ENCODE results near the gene PAGR1. TPM values are rescaled to one million over a fixed set of nuclear protein-coding genes. Genes with fewer than 3 reads are reported as not detected.

The PAGR1 gene
- total and polyA plus RNA-seq, 2 of the 13 experiments (the other 11 are each of a cell fraction or from before 2014, with no cell fraction given): 9.8 to 66.4 TPM

DNA sequence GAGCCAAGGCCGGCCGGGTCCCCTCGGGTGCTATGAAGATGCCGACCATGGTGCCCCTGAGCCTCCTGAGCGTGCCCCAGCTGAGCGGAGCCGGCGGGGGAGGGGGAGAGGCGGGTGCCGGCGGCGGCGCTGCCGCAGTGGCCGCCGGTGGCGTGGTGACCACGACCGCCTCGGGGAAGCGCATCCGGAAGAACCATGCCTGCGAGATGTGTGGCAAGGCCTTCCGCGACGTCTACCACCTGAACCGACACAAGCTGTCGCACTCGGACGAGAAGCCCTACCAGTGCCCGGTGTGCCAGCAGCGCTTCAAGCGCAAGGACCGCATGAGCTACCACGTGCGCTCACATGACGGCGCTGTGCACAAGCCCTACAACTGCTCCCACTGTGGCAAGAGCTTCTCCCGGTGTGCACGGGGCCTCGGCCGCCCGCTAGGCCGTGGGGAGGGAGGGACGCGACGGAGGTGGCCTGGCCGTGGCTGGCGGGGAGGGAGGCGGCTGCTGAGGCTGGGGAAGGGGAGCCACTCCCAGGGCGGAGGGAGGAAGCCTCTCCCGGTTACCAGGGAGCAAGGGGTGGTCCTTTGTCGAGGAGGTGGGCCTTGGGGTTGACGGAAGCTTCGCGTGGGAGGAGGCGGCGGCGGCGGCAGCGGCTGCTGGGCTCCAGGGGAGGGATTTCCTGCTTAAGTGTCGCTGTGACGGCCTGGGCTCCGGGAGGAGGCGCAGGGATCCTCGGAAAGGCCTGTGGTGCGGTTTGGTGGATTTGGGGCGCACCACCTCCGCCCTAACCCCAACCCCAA, 8.3 kb upstream of the PAGR1 start (continued):
- TF ChIP-seq MAF1 (CRISPR knock-in tag; IDR thresholded peaks at IDR 0.05; ENCODE audit: borderline replicate concordance): peak; percentile 74
- peak; percentile 75 for TF ChIP-seq POGZ (CRISPR knock-in tag; IDR thresholded peaks at IDR 0.05)
- TF ChIP-seq, protein P1, sequence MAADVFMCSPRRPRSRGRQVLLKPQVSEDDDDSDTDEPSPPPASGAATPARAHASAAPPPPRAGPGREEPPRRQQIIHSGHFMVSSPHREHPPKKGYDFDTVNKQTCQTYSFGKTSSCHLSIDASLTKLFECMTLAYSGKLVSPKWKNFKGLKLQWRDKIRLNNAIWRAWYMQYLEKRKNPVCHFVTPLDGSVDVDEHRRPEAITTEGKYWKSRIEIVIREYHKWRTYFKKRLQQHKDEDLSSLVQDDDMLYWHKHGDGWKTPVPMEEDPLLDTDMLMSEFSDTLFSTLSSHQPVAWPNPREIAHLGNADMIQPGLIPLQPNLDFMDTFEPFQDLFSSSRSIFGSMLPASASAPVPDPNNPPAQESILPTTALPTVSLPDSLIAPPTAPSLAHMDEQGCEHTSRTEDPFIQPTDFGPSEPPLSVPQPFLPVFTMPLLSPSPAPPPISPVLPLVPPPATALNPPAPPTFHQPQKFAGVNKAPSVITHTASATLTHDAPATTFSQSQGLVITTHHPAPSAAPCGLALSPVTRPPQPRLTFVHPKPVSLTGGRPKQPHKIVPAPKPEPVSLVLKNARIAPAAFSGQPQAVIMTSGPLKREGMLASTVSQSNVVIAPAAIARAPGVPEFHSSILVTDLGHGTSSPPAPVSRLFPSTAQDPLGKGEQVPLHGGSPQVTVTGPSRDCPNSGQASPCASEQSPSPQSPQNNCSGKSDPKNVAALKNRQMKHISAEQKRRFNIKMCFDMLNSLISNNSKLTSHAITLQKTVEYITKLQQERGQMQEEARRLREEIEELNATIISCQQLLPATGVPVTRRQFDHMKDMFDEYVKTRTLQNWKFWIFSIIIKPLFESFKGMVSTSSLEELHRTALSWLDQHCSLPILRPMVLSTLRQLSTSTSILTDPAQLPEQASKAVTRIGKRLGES (CRISPR knock-in tag; IDR thresholded peaks at IDR 0.05; ENCODE audit: borderline replicate concordance): peak; percentile 92; the same call in 1 of the 2 replicates
- TF ChIP-seq PHF20 (CRISPR knock-in tag; IDR thresholded peaks at IDR 0.05): peak; percentile 62; the same call in 1 of the 2 replicates
- 0 out of 2 replicates have a peak, but pooled peaks have one; percentile 27 for TF ChIP-seq SSRP1 (CRISPR knock-in tag; IDR thresholded peaks at IDR 0.05)
- TF ChIP-seq NFIB (CRISPR knock-in tag; IDR thresholded peaks at IDR 0.05; ENCODE audit: borderline replicate concordance): no peak; the same call in 1 of the 2 replicates
- TF ChIP-seq, protein P2, sequence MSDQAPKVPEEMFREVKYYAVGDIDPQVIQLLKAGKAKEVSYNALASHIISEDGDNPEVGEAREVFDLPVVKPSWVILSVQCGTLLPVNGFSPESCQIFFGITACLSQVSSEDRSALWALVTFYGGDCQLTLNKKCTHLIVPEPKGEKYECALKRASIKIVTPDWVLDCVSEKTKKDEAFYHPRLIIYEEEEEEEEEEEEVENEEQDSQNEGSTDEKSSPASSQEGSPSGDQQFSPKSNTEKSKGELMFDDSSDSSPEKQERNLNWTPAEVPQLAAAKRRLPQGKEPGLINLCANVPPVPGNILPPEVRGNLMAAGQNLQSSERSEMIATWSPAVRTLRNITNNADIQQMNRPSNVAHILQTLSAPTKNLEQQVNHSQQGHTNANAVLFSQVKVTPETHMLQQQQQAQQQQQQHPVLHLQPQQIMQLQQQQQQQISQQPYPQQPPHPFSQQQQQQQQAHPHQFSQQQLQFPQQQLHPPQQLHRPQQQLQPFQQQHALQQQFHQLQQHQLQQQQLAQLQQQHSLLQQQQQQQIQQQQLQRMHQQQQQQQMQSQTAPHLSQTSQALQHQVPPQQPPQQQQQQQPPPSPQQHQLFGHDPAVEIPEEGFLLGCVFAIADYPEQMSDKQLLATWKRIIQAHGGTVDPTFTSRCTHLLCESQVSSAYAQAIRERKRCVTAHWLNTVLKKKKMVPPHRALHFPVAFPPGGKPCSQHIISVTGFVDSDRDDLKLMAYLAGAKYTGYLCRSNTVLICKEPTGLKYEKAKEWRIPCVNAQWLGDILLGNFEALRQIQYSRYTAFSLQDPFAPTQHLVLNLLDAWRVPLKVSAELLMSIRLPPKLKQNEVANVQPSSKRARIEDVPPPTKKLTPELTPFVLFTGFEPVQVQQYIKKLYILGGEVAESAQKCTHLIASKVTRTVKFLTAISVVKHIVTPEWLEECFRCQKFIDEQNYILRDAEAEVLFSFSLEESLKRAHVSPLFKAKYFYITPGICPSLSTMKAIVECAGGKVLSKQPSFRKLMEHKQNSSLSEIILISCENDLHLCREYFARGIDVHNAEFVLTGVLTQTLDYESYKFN (CRISPR knock-in tag; conservative IDR thresholded peaks at IDR 0.05): no peak; the same call in 1 of the 2 replicates
- TF ChIP-seq IKZF1 (IDR thresholded peaks at IDR 0.05): no peak
- peak; percentile 91; the same call in 1 of the 2 replicates for TF ChIP-seq SMYD3 (CRISPR knock-in tag; IDR thresholded peaks at IDR 0.05)
- TF ChIP-seq RFX3 (CRISPR knock-in tag; IDR thresholded peaks at IDR 0.05): peak; percentile 42; the same call in 1 of the 2 replicates
- TF ChIP-seq ZC3H13 (CRISPR knock-in tag; IDR thresholded peaks at IDR 0.05): peak; percentile 100
- TF ChIP-seq ZNF768 (CRISPR knock-in tag; IDR thresholded peaks at IDR 0.05): peak; percentile 79
- TF ChIP-seq HOXD1 (CRISPR knock-in tag; IDR thresholded peaks at IDR 0.05): peak; percentile 90; the same call in 1 of the 2 replicates
- no peak for TF ChIP-seq NR3C1 (CRISPR knock-in tag; IDR thresholded peaks at IDR 0.05)
- peak; percentile 87 for TF ChIP-seq HOXA3 (CRISPR knock-in tag; IDR thresholded peaks at IDR 0.05)
- TF ChIP-seq, protein P3, sequence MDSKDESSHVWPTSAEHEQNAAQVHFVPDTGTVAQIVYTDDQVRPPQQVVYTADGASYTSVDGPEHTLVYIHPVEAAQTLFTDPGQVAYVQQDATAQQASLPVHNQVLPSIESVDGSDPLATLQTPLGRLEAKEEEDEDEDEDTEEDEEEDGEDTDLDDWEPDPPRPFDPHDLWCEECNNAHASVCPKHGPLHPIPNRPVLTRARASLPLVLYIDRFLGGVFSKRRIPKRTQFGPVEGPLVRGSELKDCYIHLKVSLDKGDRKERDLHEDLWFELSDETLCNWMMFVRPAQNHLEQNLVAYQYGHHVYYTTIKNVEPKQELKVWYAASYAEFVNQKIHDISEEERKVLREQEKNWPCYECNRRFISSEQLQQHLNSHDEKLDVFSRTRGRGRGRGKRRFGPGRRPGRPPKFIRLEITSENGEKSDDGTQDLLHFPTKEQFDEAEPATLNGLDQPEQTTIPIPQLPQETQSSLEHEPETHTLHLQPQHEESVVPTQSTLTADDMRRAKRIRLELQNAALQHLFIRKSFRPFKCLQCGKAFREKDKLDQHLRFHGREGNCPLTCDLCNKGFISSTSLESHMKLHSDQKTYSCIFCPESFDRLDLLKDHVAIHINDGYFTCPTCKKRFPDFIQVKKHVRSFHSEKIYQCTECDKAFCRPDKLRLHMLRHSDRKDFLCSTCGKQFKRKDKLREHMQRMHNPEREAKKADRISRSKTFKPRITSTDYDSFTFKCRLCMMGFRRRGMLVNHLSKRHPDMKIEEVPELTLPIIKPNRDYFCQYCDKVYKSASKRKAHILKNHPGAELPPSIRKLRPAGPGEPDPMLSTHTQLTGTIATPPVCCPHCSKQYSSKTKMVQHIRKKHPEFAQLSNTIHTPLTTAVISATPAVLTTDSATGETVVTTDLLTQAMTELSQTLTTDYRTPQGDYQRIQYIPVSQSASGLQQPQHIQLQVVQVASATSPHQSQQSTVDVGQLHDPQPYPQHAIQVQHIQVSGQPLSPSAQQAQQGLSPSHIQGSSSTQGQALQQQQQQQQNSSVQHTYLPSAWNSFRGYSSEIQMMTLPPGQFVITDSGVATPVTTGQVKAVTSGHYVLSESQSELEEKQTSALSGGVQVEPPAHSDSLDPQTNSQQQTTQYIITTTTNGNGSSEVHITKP (CRISPR knock-in tag; IDR thresholded peaks at IDR 0.05; ENCODE audit: low read depth): no peak; the same call in 1 of the 2 replicates
- TF ChIP-seq ZNF776 (CRISPR knock-in tag; IDR thresholded peaks at IDR 0.05): peak; percentile 100
- no peak for TF ChIP-seq ATM (IDR thresholded peaks at IDR 0.05; ENCODE audit: borderline replicate concordance)
- 0 out of 2 replicates have a peak, but pooled peaks have one; percentile 29 for TF ChIP-seq RCOR2 (CRISPR knock-in tag; IDR thresholded peaks at IDR 0.05)
- TF ChIP-seq CCDC6 (CRISPR knock-in tag; IDR thresholded peaks at IDR 0.05): peak; percentile 99
- TF ChIP-seq ZNF264 (CRISPR knock-in tag; IDR thresholded peaks at IDR 0.05): peak; percentile 88

Data from HepG2 (cell line).